Activated CD8-positive, alpha-beta memory T cell treated with anti-CD3 and anti-CD28 coated beads for 36 hours (primary cell): ENCODE results near the gene ZNF524. TPM values are rescaled to one million over a fixed set of nuclear protein-coding genes. Genes with fewer than 3 reads are reported as not detected.

ENCODE experiments used
- CTCF ChIA-PET: fragments of 350-600 bp; sonication (Branson Sonifier 250); formaldehyde crosslinking; loops from one replicate; lab custom pipeline; 2021; ENCODE audit warnings: antibody characterized with exemption; lab: Charles Lee
- POLR2A ChIA-PET: fragments of 350-600 bp; sonication (Branson Sonifier 250); formaldehyde crosslinking; loops from one replicate; lab custom pipeline; 2021; ENCODE audit warnings: antibody characterized with exemption; lab: Charles Lee
- total RNA-seq, 2 experiments: library from RNA; stranded (reverse); gene quantifications; one replicate each; pipeline ENCODE4 v1.2.3, GENCODE V29; 2021

ZNF524 gene
- total RNA-seq, 2 experiments from 2014 or later = 11.9 to 13.2 TPM

DNA sequence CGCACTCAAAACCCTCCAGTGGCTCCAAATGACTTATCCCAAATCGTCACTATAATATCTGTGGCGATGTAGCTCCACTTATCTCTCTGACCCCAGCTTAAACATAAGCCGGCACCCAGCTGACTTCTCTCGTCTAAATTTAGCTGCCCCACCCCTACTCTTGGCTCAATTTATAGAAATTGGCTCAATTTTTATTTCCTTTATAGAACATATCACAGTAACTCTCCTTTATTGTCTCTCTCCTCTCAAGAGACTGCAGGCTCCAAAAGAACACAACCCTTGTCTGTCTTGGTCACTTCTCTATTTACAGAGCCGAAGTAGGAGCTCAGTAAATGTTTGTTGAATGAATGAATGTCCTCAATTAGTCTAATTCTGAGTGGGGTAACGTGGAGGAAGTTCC, 23.5 kb downstream of the ZNF524 start:
- POLR2A ChIA-PET = no interaction called here

DNA sequence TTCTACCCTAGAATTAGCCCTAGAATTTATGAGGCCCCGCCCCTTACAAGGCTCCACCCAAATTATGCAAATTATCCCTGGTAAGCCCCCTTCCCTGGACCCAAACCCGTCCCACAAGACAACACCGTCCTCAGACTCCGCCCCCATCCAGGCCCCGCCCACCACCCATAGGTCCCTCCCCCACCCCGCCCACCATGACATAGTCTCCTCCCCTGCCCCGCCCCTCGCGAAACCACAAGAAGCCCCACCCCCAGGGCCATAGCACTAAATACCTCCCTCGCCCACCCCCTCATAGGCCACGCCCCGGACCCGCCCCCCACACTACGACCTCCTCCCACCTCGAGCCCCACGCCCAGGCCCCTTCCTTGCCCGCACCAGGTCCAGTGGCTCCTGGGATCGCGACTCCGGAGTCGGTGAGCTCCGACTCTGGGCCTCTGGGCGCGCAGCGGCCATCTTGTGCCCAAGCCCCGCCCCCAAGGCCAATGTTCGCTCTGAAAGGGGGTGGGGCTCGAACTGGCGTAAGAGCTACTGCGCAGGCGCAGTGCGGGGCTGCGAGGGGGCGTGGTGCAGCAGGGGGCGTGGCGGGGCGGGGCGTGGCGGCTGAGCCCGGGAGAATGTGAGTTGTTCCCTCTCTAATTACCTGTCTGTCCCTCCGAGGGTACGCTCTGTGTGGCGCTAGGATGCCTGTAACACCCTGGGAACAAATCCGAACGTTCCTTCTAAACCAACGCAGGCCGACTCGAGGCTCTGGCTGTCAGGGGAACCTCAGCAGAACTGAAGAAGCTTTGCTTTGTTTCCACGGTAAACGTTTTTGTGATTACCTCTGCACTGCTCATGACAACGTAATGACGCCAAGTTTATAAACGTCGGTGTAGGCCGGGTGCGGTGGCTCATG, 24.3 kb downstream of the ZNF524 start, which contains the start of gene ZNF784:
Gene ZNF784, minus strand, starts transcription at position 458 of the 895 bp plus-strand sequence. Its CDS starts 5 bp downstream, at position 453.
- POLR2A ChIA-PET = interaction anchor here (0.5 to 1.2 kb wide), 6 partner anchors 18 to 240 kb away, joined by 3 to 6 read pairs (median 5); partner anchors contain the start of genes FIZ1, ZNF524 and ZNF865
- CTCF ChIA-PET = interaction anchor here (0.6 to 3.2 kb wide), 9 partner anchors 8 to 120 kb away, joined by 3 to 19 read pairs (median 6); partner anchors contain the start of genes FIZ1, ZNF524 and ZNF865

More for the DNA sequence above, 23.5 kb downstream of the ZNF524 start:
- CTCF ChIA-PET = interaction anchor here (0.6 to 2.2 kb wide), 4 partner anchors 8 to 42 kb away, joined by 3 to 10 read pairs (median 4); partner anchors contain the start of genes FIZ1 and ZNF524

DNA sequence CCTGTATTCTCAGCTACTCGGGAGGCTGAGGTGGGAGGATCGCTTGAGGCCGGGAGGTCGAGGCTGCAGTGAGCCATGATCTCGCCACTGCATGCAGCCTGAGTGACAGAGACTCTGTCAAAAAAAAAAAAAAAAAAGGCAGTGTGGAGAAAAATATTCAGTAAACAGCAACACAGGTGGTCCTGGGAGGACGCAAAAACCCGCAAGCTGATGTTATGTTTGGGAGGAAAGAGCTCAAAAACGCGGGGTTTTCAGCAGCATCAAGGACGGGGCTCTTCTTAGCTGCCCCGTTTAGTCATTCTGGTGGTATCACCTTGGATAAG, 24.9 kb downstream of the ZNF524 start:
- ChIA-PET CTCF (interaction anchor here (0.6 to 3.2 kb wide), 10 partner anchors 8 to 148 kb away, joined by 3 to 19 read pairs (median 6); partner anchors contain the start of genes FIZ1, ZNF524, ZNF628 and ZNF865), POLR2A (interaction anchor here (0.7 to 1.2 kb wide), 5 partner anchors 18 to 240 kb away, joined by 3 to 6 read pairs (median 4); partner anchors contain the start of genes FIZ1, ZNF524 and ZNF865)

DNA sequence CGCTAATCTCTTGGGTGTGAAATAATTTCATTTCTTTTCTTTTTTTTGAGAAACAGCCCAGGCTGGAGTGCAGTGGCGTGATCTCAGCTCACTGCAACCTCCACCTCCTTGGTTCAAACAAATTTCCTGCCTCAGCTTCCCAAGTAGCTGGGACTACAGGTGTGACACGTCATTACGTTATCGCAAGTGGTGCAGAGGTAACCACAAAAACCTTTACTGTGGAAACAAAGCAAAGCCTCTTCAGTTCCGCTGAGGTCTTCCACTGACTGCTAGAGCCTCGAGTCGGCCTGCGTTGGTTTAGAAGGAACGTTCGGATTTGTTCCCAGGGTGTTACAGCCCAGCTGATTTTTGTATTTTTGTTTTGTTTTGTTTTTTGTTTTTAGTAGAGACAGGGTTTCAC, 26.3 kb downstream of the ZNF524 start:
- CTCF ChIA-PET = interaction anchor here (0.9 to 3.2 kb wide), 9 partner anchors 11 to 158 kb away, joined by 3 to 19 read pairs (median 6); partner anchors contain the start of genes ZNF628 and ZNF865
- POLR2A ChIA-PET = interaction anchor here (0.9 kb wide), 1 partner anchor 17 kb away, joined by 3 read pairs; the partner anchor contains the start of gene ZNF581

DNA sequence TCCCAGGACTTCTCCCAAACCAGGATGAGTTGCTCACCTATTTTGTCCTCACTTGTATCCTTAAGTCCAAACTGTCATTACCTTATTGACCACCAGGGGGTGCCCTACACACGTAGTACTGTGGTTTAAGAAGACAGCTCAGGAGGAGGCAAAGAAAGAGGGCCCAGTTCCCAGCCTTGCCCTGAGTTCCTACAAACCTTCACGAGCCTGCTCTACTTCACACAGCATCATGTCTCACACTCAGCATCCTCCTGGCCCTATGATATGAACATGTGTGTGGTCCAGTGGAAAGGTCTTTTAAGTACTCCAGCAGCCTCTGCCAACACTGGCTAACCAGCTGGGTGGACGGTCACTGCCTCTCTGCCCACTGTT, 32.4 kb downstream of the ZNF524 start:
- ChIA-PET POLR2A (interaction anchor here (0.8 to 1.0 kb wide), 2 partner anchors 22 to 155 kb away, joined by 4 to 5 read pairs; partner anchors contain the start of gene U2AF2), CTCF (interaction anchor here (0.9 to 4.8 kb wide), 24 partner anchors 8 to 491 kb away, joined by 3 to 59 read pairs (median 6); partner anchors contain the start of genes FIZ1, U2AF2, ZNF581 and ZNF784)

DNA sequence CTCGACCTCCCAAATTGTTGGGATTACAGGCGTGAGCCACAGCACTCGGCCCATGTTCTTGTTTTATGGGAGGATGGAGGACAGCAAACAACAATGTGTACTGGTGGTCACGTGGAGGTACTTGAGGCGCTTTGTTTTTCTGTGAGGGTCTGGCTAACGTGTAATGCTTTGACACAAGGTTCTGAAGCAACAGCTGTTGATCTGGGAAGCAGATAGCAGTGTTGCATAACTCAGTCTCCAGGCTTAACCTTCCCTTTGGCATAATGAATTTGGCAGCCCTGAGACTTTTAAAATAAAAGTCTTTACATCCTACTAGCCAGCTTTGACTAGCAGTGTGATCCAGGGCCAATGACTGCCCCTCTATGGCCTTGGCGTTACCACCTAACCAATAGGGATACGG, 33.8 kb downstream of the ZNF524 start:
- POLR2A ChIA-PET = interaction anchor here (0.7 kb wide), 1 partner anchor 27 kb away, joined by 7 read pairs; no protein-coding TSS in a partner anchor
- CTCF ChIA-PET = interaction anchor here (0.7 to 4.8 kb wide), 13 partner anchors 9 to 175 kb away, joined by 3 to 59 read pairs (median 6); partner anchors contain the start of genes U2AF2, ZNF581 and ZNF784

DNA sequence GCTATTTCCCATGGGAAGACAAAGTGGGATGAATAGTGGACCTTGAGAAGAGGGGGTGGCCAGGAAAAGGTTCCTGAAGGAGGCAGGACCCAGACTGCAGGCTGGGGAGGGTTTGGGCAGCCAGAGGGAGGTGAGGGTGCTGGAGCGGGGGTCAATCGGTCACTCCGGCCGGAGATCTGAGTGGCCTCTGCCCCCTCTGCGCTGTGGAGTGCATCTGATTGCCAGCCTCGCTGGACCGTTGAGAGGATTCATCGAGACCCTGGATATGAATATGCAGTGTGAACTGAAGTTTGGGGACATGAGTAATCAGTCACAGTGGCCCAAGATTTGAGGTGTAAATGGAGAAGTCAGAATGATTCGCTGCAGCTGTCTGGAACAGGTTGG, 35.2 kb downstream of the ZNF524 start:
- ChIA-PET CTCF (interaction anchor here (1.0 to 3.4 kb wide), 3 partner anchors 7 to 168 kb away, joined by 3 to 19 read pairs (median 9); partner anchors contain the start of gene ZNF581), POLR2A (interaction anchor here (0.9 to 1.4 kb wide), 4 partner anchors 10 to 159 kb away, joined by 3 read pairs; partner anchors contain the start of genes ZNF628 and ZNF865)

DNA sequence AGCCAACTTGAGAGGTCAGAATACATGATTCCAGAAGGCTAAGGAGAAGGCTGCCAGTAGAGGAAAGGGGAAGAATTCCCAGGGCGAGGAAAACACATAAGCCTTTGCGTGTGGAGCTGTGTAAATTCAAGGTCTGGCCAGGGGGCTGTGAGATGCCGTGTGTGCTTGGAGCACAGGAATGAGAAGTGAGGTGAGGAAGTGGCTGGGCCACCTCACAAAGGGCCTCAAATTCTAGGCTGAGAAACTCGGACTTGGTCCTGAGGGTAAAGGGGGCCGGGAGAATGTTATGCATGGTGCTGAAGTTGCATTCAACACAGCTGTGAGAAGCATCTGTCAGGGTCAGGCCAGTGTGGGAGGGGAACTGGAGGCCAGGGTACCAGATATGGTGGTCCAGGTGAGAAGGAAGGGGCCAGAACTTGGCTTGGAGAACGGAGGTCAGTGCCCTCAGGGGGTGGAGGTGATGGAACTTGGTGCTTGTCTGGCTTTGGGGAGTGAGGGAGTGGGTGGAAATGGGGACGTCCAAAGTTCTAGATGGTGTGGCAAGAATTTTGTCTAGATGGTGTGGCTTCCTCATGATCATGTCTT, 35.9 kb downstream of the ZNF524 start:
- POLR2A ChIA-PET = interaction anchor here (1.4 kb wide), 1 partner anchor 9 kb away, joined by 3 read pairs; no protein-coding TSS in a partner anchor
- CTCF ChIA-PET = interaction anchor here (0.6 to 2.0 kb wide), 6 partner anchors 8 to 169 kb away, joined by 3 to 9 read pairs (median 4); partner anchors contain the start of gene ZNF784

DNA sequence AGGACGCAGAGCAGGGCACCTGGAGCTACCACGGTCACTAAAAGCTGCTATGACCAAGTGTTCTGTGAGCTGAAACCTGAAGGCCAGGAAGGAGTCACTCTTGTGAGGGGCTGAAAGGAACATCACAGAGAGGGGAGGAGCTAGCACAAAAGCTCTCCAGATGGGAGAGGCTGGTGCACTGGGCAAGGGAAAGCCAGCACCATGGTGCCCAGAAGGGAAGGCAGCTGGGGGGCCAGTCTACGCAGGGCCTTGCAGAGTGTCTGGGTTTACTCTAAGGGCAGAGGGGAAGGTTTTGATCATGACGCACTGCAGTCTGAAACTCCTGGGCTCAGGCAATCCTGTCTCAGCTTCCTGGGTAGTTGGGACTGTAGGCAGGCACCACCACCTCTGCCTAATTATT, 36.6 kb downstream of the ZNF524 start:
- ChIA-PET CTCF (interaction anchor here (0.8 to 2.0 kb wide), 6 partner anchors 9 to 169 kb away, joined by 3 to 9 read pairs (median 5); partner anchors contain the start of genes CCDC106 and ZNF784), POLR2A (interaction anchor here (1.4 kb wide), 1 partner anchor 9 kb away, joined by 3 read pairs; no protein-coding TSS in a partner anchor)

DNA sequence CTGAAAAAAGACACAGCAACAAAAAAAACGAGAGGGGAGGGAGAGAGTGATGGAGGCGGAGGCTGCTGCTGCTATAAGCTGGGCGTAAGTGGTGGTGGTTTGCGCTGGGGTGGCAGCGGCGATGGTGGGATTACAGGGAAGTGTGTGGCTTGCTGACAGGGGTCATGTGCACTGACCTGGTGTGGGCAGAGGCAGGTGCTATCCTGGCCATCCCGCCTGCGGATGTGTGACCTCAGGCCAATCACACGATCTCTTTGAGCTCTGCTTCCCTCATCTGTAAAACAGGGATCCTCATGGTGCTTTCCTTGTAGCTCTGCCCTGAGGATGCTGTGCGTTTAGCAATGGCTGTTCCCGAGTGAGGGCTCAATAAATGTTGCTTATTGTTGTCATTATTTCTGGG, 37.4 kb downstream of the ZNF524 start:
- POLR2A ChIA-PET = interaction anchor here (1.2 kb wide), 1 partner anchor 161 kb away, joined by 3 read pairs; the partner anchor contains the start of gene ZNF628

DNA sequence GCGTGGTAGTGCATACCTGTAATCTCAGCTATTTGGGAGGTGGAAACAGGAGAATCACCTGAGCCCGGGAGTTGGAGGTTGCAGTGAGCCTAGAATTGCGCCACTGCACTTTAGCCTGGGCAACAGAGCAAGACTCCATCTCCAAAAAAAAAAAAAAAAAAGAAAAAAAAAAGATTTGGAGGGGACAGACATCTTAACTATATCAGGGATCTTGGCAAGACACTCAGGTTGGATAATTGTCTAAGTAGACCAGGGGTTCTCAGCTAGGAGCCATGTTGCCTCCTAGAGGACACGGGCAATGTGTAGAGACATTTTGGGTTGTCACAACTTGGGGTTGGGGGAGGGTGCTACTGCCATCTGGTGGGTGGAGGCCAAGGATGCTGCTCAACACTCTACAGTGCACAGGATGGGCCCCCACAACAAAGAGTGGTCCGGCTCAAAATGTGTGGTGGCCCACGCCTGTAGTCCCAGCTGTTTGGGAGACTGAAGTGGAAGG, 38.8 kb downstream of the ZNF524 start:
- POLR2A ChIA-PET = interaction anchor here (0.7 kb wide), 1 partner anchor 168 kb away, joined by 8 read pairs; no protein-coding TSS in a partner anchor
- CTCF ChIA-PET = interaction anchor here (0.6 to 2.2 kb wide), 12 partner anchors 9 to 390 kb away, joined by 3 to 16 read pairs (median 4); partner anchors contain the start of gene FIZ1

More for the DNA sequence above, 37.4 kb downstream of the ZNF524 start:
- CTCF ChIA-PET = interaction anchor here (1.5 to 2.2 kb wide), 5 partner anchors 10 to 133 kb away, joined by 3 to 16 read pairs (median 7); partner anchors contain the start of genes CCDC106 and ZNF784

DNA sequence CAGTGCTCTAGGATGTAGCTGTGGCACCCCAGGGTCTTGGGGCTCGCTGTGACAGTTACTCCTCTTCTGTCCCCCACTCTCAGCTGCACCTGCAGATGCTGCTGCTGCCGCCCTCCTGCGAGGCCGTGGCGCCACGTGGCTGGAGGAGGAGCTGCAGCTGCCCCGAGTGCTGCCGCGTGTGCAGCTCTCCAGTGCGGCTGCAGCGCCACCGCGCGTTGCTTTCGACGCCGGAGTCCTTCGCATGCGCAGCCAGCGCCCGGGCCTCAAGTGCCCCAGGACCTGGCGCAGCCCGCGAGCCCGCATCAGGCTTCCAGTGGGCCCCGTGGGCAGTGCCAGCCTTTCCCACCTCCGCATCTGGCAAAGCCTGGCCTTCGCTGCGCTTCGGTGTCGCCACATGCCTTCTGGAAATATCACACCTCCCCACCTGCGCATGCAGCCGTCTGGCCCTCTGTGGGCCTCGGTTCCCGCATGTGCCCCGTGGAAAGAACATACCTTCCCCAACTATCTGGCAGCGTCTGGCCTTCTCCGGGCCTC, 40.0 kb downstream of the ZNF524 start:
- POLR2A ChIA-PET = no interaction called here
- CTCF ChIA-PET = interaction anchor here (0.6 to 2.2 kb wide), 5 partner anchors 13 to 515 kb away, joined by 3 to 7 read pairs (median 5); partner anchors contain the start of gene FIZ1

DNA sequence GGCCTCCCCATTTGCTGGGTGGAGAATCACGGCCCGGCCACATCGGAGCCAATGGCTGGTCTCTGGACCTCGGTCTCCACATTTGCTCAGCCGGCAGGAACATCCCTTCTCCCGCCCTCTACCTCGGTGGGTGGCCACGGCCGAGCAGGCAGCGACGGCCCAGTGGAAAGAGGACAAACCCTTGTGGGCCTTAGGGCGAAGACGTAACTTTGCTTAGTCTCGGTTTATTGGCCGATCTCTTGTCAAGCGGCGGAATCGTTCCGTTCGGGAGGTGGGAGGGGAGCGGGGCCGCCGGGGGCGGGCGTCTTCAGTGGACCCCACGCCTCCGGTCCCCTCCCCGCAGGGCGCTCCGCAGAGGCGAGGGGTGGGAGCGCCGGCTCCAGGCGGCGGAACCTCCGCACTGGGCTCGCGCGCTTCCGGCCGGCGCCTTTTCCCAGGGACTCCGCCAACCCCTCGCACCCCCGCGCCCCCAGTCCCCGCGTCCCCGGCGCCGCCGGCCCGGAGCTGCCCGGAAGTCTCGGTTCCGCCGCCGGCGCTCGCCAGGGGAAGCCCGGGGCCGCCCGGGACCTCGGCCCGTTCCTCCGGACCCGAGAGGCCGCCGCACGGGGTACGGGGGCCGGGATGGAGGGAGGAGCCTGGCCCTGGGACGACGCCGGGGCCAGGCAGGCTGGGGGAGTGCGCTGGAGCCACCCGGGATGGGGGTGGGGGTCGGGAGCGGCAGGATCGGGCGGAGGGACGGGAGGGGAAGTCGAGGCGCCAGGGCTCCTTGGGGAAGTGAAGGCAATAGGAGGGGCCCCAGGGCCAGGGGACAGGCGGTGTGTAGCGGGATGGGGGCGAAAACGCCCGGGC, 40.7 kb downstream of the ZNF524 start, which contains the start of gene ZNF580:
Gene ZNF580, plus strand, starts transcription at position 426 of the 849 bp plus-strand sequence. CDS start 1,507 bp downstream, outside the sequence.
- ChIA-PET POLR2A (no interaction called here), CTCF (interaction anchor here (1.5 to 2.2 kb wide), 3 partner anchors 12 to 137 kb away, joined by 3 to 7 read pairs (median 5); no protein-coding TSS in a partner anchor)

DNA sequence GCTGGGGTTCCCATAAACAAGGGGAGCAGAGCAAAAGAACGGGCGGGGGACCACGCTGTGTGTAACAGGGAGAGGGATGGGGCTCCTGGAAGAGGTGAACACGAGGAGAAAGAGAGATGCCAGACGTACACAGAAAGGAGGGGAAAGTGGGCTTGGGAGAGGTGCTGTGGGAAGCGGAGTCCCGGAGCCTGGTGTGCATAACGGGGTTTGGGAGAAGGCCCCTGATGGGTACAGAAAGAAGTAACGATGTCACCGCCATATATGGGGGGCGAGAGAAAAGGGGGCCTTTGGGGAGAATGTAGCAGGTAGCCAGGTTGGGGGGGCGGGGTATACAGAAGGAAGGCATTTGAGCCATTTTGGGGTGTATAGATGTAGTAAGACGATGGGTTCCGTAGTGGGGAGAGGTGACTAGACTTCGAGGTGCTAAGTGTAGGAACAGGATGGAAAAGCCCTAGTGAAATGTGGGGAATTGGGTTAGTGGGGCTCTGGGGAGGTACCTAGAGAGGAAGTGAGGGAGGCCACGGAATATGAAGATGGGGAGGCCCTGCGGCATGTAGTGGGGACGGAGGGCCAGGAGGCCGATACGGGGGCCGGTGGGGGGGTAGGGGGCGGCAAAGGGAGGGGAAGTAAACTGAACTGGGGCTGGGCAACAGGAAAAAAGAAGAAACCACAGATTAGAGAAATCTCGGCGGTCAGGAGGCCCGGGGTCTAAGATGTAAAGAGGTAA, 41.5 kb downstream of the ZNF524 start:
- ChIA-PET POLR2A (no interaction called here), CTCF (interaction anchor here (0.9 to 4.1 kb wide), 6 partner anchors 8 to 138 kb away, joined by 3 to 26 read pairs (median 6); partner anchors contain the start of genes U2AF2 and ZNF865)
